MM.1S (cell line): ENCODE results near the gene WIPF3.

Source experiments
- EZH2 ChIP-seq: fragments of 300-600 bp; sonication (generic); optimal IDR thresholded peaks from 2 replicates; pipeline ENCODE3; 2017; ENCODE audit warnings: low read depth, mild to moderate bottlenecking, antibody characterized with exemption, low read length, mixed read lengths
- EZH2phosphoT487 ChIP-seq: fragments of 300-600 bp; sonication (generic); IDR thresholded peaks from 2 replicates; pipeline ENCODE4 v1.6.1; 2018; ENCODE audit warnings: antibody characterized with exemption, low read length
- TF ChIP-seq, protein P1 (sequence below): fragments of 300-600 bp; sonication (generic); IDR thresholded peaks from 2 replicates; pipeline ENCODE4 v1.5.1; 2016; ENCODE audit warnings: antibody characterized with exemption, low read length, mixed read lengths

DNA sequence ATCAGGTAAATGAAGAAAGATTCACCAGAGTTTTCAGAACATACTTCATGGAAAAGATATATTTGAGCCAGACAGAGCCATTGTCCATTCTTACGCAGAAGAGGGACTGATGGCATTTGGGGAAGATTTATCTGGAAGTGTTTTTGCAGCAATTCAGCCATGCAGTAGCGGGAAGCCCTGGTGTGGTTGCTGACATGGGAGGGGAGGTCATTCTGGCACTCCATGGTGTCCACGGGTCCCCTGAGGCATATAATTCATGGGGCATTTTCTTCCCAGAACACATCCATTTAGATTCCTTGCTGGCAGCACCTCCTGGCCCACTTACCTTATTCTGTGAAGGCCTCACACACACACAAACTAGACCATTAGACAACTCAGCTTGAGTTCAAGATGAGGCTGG lies 55.6 kb downstream of the WIPF3 start:
- TF ChIP-seq, protein P1, sequence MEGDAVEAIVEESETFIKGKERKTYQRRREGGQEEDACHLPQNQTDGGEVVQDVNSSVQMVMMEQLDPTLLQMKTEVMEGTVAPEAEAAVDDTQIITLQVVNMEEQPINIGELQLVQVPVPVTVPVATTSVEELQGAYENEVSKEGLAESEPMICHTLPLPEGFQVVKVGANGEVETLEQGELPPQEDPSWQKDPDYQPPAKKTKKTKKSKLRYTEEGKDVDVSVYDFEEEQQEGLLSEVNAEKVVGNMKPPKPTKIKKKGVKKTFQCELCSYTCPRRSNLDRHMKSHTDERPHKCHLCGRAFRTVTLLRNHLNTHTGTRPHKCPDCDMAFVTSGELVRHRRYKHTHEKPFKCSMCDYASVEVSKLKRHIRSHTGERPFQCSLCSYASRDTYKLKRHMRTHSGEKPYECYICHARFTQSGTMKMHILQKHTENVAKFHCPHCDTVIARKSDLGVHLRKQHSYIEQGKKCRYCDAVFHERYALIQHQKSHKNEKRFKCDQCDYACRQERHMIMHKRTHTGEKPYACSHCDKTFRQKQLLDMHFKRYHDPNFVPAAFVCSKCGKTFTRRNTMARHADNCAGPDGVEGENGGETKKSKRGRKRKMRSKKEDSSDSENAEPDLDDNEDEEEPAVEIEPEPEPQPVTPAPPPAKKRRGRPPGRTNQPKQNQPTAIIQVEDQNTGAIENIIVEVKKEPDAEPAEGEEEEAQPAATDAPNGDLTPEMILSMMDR = no peak
- TF ChIP-seq EZH2 (no peak), EZH2phosphoT487 (no peak)
